Pons (tissue), 1 donor: ENCODE data around the gene NME4.

Experiments
- DNase-seq: peaks from one replicate; pipeline ENCODE4 v3.0.0-alpha.2; 2016; ENCODE audit warnings: low spot score

Gene NME4

GRCh38 chr16:363766-364490 lies 33.1 kb upstream of the NME4 start:
- no peak for DNase-seq

DNA sequence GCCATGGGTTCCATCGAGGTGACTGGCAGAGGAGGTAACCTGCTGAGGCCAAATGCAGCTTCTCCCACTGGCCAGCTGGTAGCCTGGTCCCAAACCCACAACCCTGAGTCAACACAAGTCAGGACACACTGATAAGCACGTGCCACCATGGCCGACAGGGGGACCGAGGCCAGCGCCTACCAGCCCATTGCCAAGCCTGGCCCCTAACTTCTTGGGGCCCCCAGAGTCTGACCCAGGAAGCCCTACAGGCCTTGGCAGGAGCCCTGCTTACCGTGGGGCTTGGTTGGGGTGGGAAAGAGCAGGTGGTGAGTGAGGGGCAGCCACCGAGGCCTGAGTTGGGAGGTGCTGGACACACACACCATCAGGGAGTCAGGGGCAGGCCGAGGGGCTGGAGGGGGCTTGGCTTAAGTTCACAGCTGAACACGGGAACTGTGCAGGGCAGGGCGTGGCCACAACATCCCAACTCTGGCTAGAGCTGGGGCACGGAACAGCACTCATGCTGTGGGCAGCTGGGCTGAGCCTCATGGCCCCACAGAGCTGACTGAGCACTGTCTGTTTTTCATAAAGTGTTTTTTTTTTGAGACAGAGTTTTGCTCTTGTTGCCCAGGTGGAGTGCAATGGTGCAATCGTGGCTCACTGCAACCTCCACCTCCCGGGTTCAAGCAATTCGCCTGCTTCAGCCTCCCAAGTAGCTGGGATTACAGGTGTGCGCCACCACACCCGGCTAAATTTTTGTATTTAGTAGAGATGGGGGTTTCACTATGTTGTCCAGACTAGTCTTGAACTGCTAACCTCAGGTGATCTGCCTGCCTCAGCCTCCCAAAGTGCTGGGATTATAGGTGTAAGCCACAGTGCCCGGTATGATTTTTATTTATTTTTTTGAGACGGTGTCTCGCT lies 32.2 kb upstream of the NME4 start:
- no peak for DNase-seq

- no peak for DNase-seq
These were observed 30.5 kb upstream of the NME4 start for GRCh38 chr16:366476-366875.

- DNase-seq: no peak
These were observed 29.6 kb upstream of the NME4 start for GRCh38 chr16:367333-367903.

DNA sequence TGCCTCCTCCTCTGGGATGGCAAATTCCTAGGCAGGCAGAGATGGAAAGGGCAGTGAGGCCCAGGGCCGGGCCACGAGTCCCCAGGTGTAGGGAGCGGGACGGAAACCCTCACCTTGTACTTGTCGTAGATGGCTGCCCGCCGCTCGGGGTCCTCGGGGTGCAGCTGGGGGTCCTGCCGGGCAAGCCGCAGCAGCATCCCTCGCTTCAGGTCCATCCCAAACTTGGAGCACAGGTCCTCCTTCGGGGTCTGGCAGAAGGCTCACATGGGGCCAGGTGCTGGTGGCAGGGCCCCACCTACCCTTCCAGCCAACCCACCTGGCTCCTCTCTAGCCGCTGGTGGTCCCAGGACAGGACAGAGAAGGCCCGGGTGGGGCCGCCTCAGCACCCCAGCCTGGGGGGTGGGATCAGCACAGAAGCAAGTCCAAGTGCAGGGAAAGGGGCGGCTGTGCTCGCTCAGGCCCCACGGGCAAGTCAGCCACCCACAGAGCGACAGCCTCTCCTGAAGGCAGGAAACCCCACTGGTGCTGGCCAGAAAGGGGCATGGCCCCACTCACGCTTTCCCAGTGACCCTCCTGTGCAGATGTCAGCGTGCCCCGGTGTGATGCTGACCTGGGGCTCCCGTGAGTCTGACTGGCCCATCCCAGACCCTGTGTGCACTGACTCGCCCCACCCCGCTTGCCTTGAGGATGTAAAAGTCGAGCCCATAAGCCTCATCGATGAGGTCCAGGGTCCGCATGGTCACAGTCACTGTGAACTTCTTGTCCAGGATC lies 28.4 kb upstream of the NME4 start:
- no peak for DNase-seq

DNA sequence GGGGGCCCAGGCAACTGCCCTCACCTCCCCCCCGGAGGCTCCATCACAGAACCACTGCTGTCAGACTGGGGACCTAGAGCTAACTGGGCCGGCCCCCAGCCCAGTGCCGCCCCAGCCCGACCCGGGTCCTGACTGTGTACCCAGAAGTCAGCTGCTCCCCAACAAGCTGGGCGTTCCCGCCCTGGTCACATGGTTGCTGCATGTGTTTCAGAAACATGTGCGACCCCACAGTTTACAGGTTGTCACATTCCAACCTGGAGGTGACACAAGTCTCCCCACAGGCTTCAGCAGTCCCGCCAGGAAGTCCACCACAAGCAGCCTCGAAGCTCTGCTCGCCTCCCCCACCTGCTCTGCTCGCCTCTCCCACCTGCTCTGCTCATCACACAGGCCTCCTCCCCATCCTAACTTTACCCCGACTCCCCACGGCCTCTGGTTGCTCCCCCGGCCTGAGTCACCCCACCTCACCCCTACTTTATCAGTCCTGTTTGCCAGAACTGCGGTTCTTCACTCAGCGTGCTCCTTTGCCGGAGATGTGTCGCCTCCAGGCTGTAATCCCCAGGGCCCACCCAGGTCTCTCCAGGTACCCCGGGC lies 27.6 kb upstream of the NME4 start:
- no peak for DNase-seq

DNA sequence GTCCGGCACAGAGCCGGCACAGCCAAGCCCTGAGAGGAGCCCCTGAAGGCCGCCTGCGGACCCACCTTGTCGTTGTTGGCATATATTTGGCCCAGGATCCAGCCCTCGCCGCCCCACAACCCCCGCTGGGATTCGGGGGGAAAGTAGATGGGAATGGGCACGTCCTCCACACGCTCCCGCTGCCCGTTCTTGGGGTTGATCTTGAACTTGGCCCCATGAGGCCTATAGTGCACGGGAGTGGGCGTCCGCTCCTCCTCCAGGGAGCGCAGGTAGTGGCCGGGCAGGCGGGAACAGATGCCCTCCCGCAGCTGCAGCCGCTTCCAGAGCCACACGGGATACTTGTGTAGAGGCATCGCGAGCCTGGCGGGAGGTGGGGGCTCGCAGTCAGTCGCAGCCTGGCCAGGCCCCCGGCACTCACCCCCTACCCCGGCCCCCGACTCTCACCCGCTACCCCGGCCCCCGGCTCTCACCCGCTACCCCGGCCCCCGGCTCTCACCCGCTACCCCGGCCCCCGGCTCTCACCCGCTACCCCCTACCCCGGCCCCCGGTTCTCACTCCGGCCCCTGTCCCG lies 27.0 kb upstream of the NME4 start:
- DNase-seq: no peak

- peak; percentile 90 for DNase-seq
These were observed 26.6 kb upstream of the NME4 start, which contains the start of gene MRPL28 for GRCh38 chr16:370443-370842. MRPL28 (minus strand) TSS chr16:370538; CDS start chr16:370218, 320 bp downstream.

DNA sequence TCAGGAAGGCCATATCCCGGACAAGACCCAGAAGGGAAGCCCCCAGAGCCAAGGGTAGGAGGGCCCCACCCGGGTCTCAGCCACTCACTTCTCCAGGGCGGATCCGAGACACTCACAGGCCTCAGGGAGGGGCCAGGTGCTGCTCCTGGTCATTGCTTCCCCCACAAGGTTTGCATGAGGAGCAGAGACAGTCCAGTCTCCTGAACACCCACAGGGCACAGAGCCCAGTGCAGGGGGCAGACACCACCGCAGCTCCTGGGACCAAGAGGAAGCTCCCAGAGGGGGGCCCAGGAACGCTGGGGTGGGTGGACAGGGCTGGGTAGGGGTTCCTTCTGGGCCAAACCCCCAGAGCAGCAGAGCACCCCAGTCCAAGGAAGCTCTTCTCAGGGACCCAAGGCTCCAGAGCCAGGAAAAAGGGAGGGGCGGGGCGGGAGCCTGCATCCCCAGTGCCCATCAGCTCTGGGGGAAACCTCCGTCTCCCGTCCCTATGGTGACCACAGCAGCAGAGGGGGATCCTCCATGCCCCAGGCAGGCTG lies 26.0 kb upstream of the NME4 start:
- no peak for DNase-seq

- DNase-seq: no peak
These were observed 25.3 kb upstream of the NME4 start for GRCh38 chr16:371515-372301.

DNA sequence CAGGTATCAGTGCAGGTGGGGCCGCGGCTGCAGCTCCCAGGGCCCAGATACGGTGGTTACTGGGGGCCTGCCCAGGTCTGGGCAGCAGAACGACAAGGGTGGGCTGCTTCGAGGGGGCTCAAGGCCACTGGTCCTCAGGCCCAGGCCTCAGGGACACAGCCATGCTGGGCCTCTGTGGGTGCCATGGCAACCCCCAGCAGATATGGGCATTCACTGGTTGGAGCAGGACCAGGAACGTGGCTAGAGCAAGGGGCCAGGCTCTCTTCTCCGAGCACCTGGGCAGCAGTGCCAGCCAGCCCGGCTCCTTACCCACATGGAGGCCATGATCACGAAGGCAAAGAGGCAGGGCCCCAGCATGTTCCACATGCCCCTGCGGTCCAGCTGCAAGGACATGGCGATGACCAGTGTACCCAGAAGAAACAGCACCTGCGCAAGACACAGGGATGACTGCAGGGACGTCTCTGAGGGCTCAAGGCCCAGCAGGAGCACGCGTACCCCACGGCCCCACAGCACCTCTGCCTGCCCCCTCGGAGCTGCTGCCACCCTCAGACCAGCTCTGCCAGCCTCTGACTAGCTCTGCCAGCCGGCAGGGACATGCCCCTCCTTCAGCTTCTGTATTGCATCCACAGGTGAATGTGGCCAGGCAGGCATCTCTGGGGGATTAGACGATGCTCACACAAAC lies 24.6 kb upstream of the NME4 start:
- DNase-seq: no peak

DNA sequence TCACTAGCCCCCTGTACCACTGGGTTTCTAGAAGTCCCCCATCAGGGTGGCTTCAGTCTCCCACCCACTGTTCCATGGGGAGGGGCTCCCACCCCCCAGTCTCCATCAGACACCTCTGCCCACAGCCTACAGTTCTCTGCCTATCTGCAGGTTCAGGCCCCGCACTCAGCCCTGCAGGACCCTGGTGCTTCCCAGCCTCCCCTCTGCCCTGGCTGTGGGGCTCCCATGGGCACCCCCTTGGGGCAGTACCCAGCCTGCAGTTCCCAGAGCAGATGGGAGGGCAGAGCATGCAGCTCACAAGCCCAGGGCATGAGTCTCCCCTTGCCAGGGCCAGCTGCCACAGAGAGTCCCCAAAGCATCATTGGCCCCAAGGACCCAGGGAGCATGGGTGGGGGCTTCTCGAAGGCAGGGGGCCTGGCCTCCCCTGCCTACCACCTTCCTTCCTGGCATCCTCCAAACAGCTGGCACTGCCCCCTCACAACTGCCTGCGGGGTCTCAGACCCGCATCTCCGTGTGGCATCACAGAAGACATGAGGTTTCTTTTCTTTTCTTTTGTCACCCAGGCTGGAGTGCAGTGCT lies 23.9 kb upstream of the NME4 start:
- no peak for DNase-seq

GRCh38 chr16:373848-374615 lies 23.0 kb upstream of the NME4 start:
- DNase-seq: no peak

GRCh38 chr16:374616-374926 lies 22.4 kb upstream of the NME4 start:
- no peak for DNase-seq

GRCh38 chr16:375212-375611 lies 21.8 kb upstream of the NME4 start:
- no peak for DNase-seq

DNA sequence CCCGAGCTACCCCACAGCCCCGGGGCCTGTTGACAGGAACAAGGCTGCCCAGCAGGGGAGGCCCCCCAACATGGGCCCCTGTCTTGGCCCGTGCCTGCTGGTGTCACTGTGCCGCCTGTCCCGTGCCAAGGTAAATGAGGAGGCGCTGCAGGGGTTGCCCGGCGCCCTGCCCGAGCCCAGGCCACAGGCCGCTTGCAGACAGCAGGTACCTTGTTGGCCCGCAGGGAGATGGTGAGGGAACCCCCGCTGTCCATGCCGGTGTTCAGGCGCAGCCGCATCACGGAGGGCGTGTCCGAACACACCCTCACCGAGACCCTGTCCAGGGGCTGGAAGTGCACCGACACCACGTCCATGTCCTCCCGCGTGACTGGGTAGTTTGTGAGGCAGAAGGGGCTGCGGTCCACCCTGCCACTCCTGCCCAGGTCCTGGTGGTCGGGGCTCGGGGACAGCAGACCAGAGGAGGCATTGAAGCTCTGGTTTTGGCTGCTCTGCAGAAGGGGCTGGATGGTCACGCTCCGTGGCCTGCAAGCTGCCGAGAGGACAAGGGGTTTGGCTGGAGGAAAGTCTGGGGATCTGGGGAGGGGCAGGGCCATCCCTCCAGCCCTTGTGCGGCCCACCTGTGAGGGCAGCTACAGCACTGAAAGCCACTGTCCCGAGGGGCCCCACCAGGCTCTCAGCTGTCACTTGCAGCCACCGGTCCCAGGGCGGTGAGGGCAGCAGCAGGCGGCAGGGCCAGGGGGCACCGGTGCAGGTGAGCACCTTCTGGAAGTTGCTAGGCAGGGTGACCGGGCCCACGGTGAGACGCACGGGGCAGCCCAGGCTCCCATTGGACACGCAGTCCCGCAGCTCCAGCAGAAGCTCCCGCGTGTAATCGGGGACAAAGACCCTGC lies 20.8 kb upstream of the NME4 start:
- no peak for DNase-seq

DNA sequence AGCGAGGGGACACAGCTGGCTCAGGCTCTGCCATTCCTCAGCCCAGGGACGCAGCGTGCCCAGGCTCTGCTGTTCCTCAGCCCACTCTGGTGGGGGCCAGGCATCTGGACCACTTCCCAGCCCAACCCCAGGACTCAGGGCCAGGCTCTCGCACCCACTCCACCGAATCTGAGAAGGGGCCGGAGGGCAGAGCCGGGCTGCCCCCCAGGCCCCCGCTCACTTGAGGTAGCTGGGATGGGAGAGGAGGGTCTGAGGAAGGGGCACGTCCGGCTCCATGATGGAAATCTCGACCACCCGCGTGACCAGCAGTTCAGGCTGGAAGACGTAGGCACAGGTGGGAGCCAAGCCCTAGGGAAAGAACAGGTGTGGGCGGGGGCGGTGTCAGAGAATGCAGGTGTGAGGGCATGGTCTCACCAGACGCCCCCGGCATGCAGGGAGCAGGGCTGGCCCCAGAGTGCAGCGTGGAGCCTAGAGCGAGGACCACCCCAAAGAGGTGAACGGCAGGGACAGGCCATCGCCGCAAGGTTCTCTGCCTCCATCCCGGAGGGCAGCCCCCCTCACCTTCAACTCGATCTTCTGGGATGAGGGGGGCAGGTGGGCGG lies 20.1 kb upstream of the NME4 start:
- no peak for DNase-seq
